Testis (tissue), 3 donors: ENCODE data around the gene UBE2U. TPM values are rescaled to one million over a fixed set of nuclear protein-coding genes. Genes with fewer than 3 reads are reported as not detected.

ENCODE experiments used
- DNase-seq: peaks from one replicate; pipeline ENCODE4 v3.0.0-alpha.2; 2019
- H3K27ac ChIP-seq, 2 donors: fragments of 200-600 bp; sonication (generic); one replicate each; pipeline ENCODE4 v1.5.1; 2019
- H3K27me3 ChIP-seq: fragments of 200-600 bp; sonication (generic); one replicate; pipeline ENCODE4 v1.5.1; 2019
- H3K36me3 ChIP-seq: fragments of 200-600 bp; sonication (generic); one replicate; pipeline ENCODE4 v1.5.1; 2017; ENCODE audit warnings: low read depth; ENCODE audit errors: missing control alignments
- H3K4me1 ChIP-seq: fragments of 200-600 bp; sonication (generic); one replicate; pipeline ENCODE4 v1.5.1; 2019
- H3K4me3 ChIP-seq, 2 donors: fragments of 200-600 bp; sonication (generic); one replicate each; pipeline ENCODE4 v1.5.1; 2017 to 2019
- H3K9me3 ChIP-seq: fragments of 200-600 bp; sonication (generic); one replicate; pipeline ENCODE4 v1.5.1; 2017
- POLR2A ChIP-seq: fragments of 450-650 bp; IDR thresholded peaks from one replicate; pipeline ENCODE4 v1.6.1; 2017; ENCODE audit warnings: antibody characterized with exemption, mild to moderate bottlenecking, moderate library complexity
- WGBS, 2 donors: methylation state at CpG; one replicate each; pipeline ENCODE4 v1.1.5; 2018; 5-methylcytosine and 5-hydroxymethylcytosine counted together
- intact Hi-C: fragments of 100-400 bp; cut with DNase I; formaldehyde crosslinking; loops from one replicate; pipeline ENCODE4 v1.15.1; 2023; ENCODE audit warnings: low total_unique reads
- polyA plus RNA-seq: library from polyadenylated mRNA; stranded (reverse); fragments of 350-450 nt; fragmentation: Illumina TruSeq; extraction: RNeasy Lipid Tissue Mini Kit (QIAGEN cat#74804); gene quantifications from one replicate; pipeline ENCODE4 v1.2.3, GENCODE V29; 2014; ENCODE audit warnings: low read depth, low replicate concordance; ENCODE audit not compliant: insufficient read depth
- total RNA-seq, 2 donors: library from RNA; depleted of rRNA; stranded (reverse); fragments of >200 nt; gene quantifications; one replicate each; pipeline ENCODE4 v1.2.3, GENCODE V29; 2016
- TF ChIP-seq, protein P1 (sequence below), 3 experiments: fragments of 450-650 bp in 2 of 3; fragments of 200-600 bp in 1 of 3; sonication (generic) in 1 of 3; IDR thresholded peaks; one replicate each; pipeline ENCODE4 v1.5.1; 2016 to 2019; ENCODE audit warnings: antibody characterized with exemption in 3 of 3, mild to moderate bottlenecking in 2 of 3, moderate library complexity in 1 of 3

Gene UBE2U
- total and polyA plus RNA-seq, 3 donors from 2014 or later: 16.9 to 72.2 (median 31.6) TPM

DNA sequence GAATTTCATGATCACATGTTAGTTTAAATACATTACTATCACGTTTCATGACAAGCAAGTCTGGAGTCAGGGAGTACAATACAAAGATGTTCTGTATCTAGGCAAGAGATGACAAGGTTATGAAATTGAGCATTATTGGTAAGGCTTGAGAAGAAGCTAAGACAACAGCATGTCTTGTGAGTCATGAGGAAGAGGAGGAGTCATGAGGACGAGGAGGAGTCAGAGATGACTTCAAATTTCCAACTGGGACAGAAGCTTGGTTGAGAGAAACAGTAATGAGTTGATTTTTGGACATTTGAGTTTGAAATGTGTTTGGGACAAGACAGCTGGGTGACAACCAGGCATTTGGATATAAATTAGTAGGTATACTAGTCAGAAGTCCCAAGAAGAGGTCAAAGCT, 4.3 kb upstream of the UBE2U start:
- DNase-seq: no peak
- Histone ChIP-seq H3K27ac (no peak overlapping the region), H3K4me3 (no peak overlapping the region), H3K9me3 (no peaks in the 10 kb centered on the region), H3K4me1 (no peaks in the 10 kb centered on the region), H3K36me3 (no peaks in the 10 kb centered on the region), H3K27me3 (no peaks in the 10 kb centered on the region)
- intact Hi-C loops: no loop called here
- TF ChIP-seq POLR2A: no peak
- TF ChIP-seq, protein P1, sequence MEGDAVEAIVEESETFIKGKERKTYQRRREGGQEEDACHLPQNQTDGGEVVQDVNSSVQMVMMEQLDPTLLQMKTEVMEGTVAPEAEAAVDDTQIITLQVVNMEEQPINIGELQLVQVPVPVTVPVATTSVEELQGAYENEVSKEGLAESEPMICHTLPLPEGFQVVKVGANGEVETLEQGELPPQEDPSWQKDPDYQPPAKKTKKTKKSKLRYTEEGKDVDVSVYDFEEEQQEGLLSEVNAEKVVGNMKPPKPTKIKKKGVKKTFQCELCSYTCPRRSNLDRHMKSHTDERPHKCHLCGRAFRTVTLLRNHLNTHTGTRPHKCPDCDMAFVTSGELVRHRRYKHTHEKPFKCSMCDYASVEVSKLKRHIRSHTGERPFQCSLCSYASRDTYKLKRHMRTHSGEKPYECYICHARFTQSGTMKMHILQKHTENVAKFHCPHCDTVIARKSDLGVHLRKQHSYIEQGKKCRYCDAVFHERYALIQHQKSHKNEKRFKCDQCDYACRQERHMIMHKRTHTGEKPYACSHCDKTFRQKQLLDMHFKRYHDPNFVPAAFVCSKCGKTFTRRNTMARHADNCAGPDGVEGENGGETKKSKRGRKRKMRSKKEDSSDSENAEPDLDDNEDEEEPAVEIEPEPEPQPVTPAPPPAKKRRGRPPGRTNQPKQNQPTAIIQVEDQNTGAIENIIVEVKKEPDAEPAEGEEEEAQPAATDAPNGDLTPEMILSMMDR (IDR thresholded peaks at IDR 0.05): no peak
- WGBS, 2 donors: 71 to 91% methylated on average over 1 to 2 of the region's 2 CpGs

DNA sequence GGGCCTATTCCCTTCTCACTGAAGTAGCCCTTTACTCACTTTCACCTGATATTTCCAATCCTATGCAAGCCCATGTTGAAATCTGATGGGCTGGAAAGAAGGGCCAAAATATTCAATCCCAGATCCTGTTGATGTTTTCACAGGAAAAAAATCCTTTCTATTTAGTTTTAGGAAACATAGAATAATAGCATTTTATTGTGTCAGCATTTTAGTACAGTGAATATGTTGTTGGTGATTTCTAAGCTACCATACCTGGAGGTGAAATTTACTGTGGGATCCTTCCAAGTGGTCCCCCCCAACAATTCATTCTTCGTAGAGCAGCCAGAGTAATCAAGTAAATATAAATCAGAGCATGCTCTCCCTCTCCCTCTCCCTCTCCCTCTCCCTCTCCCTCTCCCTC, 3.4 kb upstream of the UBE2U start:
- no peaks in the 10 kb centered on the region for H3K4me1 ChIP-seq
- no peaks in the 10 kb centered on the region for H3K36me3 ChIP-seq
- no peak overlapping the region for H3K4me3 ChIP-seq
- H3K9me3 ChIP-seq: no peaks in the 10 kb centered on the region
- 0 to 47% methylated on average over 1 of the region's 1 CpG for WGBS, 2 donors
- TF ChIP-seq POLR2A: no peak
- TF ChIP-seq, protein P1 (IDR thresholded peaks at IDR 0.05): no peak
- intact Hi-C loops: no loop called here
- no peak for DNase-seq
- H3K27me3 ChIP-seq: no peaks in the 10 kb centered on the region
- no peak overlapping the region for H3K27ac ChIP-seq

DNA sequence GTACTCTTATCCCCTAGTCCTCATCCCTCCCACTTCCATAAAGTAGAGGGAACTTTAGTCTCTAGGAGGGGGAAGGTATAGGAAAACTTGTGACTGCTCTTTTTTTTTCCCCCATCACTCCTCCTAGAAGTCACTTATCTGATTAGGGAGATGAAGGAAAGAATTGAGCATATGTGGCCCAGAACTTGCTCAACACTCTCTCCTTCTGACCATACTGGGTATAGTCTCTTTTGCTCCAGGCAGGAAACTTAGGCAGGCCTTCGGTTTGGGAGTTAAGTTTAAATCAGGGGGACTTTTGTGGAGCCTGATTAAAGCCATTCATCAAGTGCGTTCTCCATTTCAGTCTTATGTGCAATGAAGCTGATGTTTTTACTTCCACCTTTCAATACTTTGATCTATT, 5.8 kb downstream of the UBE2U start:
- Histone ChIP-seq H3K36me3 (no peaks in the 10 kb centered on the region), H3K4me3 (no peak overlapping the region), H3K27ac (no peak overlapping the region), H3K27me3 (no peaks in the 10 kb centered on the region), H3K9me3 (no peaks in the 10 kb centered on the region), H3K4me1 (no peaks in the 10 kb centered on the region)
- no peak for DNase-seq
- no peak for TF ChIP-seq POLR2A
- TF ChIP-seq, protein P1 (IDR thresholded peaks at IDR 0.05): no peak
- WGBS, 2 donors: 61 to 68% methylated on average over 2 of the region's 2 CpGs
- intact Hi-C loops: no loop called here

DNA sequence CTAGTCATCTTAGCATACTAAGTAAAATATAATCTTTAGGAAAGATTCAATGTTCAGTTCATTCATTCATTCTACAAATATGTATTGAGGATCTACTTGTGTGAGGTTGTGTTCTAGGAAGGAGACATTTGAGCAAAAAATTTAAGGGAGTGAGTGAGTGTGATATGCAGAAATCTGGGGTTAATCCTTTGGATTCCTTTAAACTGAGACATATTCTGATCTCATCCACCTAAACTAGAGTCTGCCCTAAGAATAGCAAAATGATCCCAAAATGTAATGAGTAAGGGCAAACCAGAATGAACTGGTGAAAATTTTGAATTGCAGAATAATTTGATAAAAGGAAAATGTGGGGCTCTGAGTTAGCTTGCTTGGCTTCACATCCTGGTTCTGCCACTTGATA, 8.6 kb downstream of the UBE2U start:
- H3K4me3 ChIP-seq: no peak overlapping the region
- H3K9me3 ChIP-seq: no peaks in the 10 kb centered on the region
- TF ChIP-seq POLR2A: no peak
- TF ChIP-seq, protein P1 (IDR thresholded peaks at IDR 0.05): no peak
- no peak for DNase-seq
- H3K4me1 ChIP-seq: no peaks in the 10 kb centered on the region
- H3K27ac ChIP-seq: no peak overlapping the region
- H3K36me3 ChIP-seq: no peaks in the 10 kb centered on the region
- H3K27me3 ChIP-seq: no peaks in the 10 kb centered on the region
- intact Hi-C loops: no loop called here

DNA sequence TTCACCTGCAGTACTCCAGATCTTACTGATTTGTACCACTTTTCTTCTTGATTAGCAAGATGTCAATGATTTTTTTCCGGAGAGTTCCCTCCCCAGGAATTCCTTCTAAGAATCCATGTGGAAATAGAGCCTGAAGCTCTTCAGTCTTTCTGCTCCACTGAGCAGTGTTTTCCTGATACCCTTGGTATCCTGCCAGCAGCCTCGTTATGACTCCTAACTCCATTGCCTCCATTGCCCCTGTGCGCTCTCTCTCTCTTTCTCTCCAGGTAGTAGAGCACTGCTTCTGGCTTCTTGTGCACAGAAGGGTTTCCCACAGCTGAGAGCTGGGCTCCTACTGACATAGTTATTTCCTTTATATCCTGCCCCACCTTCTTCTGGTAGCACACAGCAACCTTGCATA, 12.2 kb downstream of the UBE2U start:
- Histone ChIP-seq H3K27ac (no peak overlapping the region), H3K36me3 (no peaks in the 10 kb centered on the region), H3K4me3 (no peak overlapping the region), H3K4me1 (no peaks in the 10 kb centered on the region), H3K27me3 (no peaks in the 10 kb centered on the region), H3K9me3 (no peaks in the 10 kb centered on the region)
- TF ChIP-seq POLR2A: no peak
- TF ChIP-seq, protein P1 (IDR thresholded peaks at IDR 0.05): no peak
- intact Hi-C loops: no loop called here
- DNase-seq: no peak
- WGBS, 2 donors: 88 to 92% methylated on average over 3 of the region's 3 CpGs
